HCT116 (cell line): ENCODE measurements around the gene TNFRSF8.

Experiments used
- EZH2 ChIP-seq: fragments of 200-600 bp; sonication (generic); IDR thresholded peaks from 2 replicates; pipeline ENCODE4 v1.6.1; 2017; ENCODE audit warnings: antibody characterized with exemption, mixed run types
- POLR2A ChIP-seq: IDR thresholded peaks from 2 replicates; pipeline ENCODE4 v1.7.0; 2011; ENCODE audit warnings: borderline replicate concordance; ENCODE audit not compliant: insufficient read depth, insufficient read length; ENCODE audit errors: extremely low read depth

GRCh38 chr1:12124693-12125421 is 61.8 kb downstream of the TNFRSF8 start:
- TF ChIP-seq POLR2A (no peak), EZH2 (no peak)
